Measurements from ENCODE around the gene RAE1. TPM values are rescaled to one million over a fixed set of nuclear protein-coding genes. Genes with fewer than 3 reads are reported as not detected.

RAE1 gene
- total and polyA plus RNA-seq, 2 experiments from 2014 or later = 35.4 to 43.3 TPM

GRCh38 chr20:57323034-57323433 lies 28.0 kb upstream of the RAE1 start (continued):
- TF ChIP-seq, protein P1, sequence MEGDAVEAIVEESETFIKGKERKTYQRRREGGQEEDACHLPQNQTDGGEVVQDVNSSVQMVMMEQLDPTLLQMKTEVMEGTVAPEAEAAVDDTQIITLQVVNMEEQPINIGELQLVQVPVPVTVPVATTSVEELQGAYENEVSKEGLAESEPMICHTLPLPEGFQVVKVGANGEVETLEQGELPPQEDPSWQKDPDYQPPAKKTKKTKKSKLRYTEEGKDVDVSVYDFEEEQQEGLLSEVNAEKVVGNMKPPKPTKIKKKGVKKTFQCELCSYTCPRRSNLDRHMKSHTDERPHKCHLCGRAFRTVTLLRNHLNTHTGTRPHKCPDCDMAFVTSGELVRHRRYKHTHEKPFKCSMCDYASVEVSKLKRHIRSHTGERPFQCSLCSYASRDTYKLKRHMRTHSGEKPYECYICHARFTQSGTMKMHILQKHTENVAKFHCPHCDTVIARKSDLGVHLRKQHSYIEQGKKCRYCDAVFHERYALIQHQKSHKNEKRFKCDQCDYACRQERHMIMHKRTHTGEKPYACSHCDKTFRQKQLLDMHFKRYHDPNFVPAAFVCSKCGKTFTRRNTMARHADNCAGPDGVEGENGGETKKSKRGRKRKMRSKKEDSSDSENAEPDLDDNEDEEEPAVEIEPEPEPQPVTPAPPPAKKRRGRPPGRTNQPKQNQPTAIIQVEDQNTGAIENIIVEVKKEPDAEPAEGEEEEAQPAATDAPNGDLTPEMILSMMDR (conservative IDR thresholded peaks at IDR 0.05; ENCODE audit: low read depth in 2 of 2) = no peak
- TF ChIP-seq POLR2AphosphoS5 (IDR thresholded peaks at IDR 0.05; ENCODE audit: low read depth) (no peak), ZNF331 (CRISPR knock-in tag; IDR thresholded peaks at IDR 0.05; ENCODE audit: low read depth) (no peak), ETS1 (IDR thresholded peaks at IDR 0.05) (no peak), JUNB (IDR thresholded peaks at IDR 0.05; ENCODE audit: unreplicated experiment) (no peak), CREB1 (CRISPR knock-in tag; IDR thresholded peaks at IDR 0.05; ENCODE audit: low read depth) (no peak)

DNA sequence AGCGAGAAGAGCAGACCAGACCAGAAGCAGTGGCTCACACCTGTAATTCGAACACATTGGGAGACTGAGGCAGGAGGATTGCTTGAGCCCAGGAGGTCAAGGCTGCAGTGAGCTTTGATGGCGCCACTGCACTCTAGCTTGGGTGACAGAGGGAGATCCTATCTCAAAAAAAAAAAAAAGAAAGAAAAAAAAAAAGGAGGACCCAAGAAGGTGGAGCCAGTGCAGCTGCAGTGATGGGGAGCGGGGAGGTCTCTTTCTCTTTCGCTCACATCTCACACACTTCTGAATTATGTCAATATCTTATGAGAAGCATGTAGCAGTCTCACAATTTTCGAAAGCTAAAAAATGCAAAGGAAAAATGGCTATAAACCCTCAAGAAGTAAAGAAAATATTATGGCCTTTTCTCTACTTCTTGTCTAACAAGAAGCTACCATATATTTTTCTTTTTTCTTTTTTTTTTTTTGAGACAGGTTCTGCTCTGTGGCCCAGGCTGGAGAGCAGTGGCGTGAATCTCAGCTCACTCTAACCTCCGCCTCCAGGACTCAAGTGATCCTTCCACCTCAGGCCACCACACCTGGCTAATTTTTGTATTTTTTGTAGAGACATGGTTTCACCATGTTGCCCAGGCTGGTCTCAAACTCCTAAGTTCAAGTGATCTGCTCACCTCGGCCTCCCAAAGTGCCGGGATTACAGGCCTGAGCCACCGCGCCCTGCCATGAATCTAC lies 25.3 kb upstream of the RAE1 start:
- H3K36me3 Mint-ChIP-seq (ENCODE audit: low read depth) = no peaks in the 10 kb centered on the region; the same call in 2 of the 3 replicates
- TF ChIP-seq NANOG (IDR thresholded peaks at IDR 0.05; ENCODE audit: borderline replicate concordance) (no peak), EZH2phosphoT487 (IDR thresholded peaks at IDR 0.05; ENCODE audit: unreplicated experiment) (no peak), POLR2AphosphoS5 (IDR thresholded peaks at IDR 0.05; ENCODE audit: low read depth) (no peak), ETS1 (IDR thresholded peaks at IDR 0.05) (no peak), JUNB (IDR thresholded peaks at IDR 0.05; ENCODE audit: unreplicated experiment) (no peak), CREB1 (CRISPR knock-in tag; IDR thresholded peaks at IDR 0.05; ENCODE audit: low read depth) (no peak), EZH2 (IDR thresholded peaks at IDR 0.05; ENCODE audit: low read depth, unreplicated experiment) (no peak)
- TF ChIP-seq, protein P2, sequence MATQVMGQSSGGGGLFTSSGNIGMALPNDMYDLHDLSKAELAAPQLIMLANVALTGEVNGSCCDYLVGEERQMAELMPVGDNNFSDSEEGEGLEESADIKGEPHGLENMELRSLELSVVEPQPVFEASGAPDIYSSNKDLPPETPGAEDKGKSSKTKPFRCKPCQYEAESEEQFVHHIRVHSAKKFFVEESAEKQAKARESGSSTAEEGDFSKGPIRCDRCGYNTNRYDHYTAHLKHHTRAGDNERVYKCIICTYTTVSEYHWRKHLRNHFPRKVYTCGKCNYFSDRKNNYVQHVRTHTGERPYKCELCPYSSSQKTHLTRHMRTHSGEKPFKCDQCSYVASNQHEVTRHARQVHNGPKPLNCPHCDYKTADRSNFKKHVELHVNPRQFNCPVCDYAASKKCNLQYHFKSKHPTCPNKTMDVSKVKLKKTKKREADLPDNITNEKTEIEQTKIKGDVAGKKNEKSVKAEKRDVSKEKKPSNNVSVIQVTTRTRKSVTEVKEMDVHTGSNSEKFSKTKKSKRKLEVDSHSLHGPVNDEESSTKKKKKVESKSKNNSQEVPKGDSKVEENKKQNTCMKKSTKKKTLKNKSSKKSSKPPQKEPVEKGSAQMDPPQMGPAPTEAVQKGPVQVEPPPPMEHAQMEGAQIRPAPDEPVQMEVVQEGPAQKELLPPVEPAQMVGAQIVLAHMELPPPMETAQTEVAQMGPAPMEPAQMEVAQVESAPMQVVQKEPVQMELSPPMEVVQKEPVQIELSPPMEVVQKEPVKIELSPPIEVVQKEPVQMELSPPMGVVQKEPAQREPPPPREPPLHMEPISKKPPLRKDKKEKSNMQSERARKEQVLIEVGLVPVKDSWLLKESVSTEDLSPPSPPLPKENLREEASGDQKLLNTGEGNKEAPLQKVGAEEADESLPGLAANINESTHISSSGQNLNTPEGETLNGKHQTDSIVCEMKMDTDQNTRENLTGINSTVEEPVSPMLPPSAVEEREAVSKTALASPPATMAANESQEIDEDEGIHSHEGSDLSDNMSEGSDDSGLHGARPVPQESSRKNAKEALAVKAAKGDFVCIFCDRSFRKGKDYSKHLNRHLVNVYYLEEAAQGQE (IDR thresholded peaks at IDR 0.05; ENCODE audit: unreplicated experiment) = no peak

More for the DNA sequence above, 25.3 kb upstream of the RAE1 start:
- H3K4me3 Mint-ChIP-seq = no peak overlapping the region
- H3K27ac Mint-ChIP-seq = no peak overlapping the region
- H3K9me3 Mint-ChIP-seq = no peaks in the 10 kb centered on the region
- Histone ChIP-seq H3K79me2 (replicated peaks; ENCODE audit: insufficient read depth) (no peaks in the 10 kb centered on the region), H3K27me3 (ENCODE audit: insufficient read depth) (no peaks in the 10 kb centered on the region), H3K36me3 (ENCODE audit: insufficient read depth) (no peaks in the 10 kb centered on the region), H2AFZ (peak overlapping the region; percentile 74; the same call in 1 of the 2 replicates), H3K27ac (ENCODE audit: low read depth) (no peak overlapping the region), H3K4me3 (no peak overlapping the region), H3K4me1 (ENCODE audit: insufficient read depth) (peaks cover 10% of the 10 kb centered on the region), H3K9me2 (ENCODE audit: insufficient read depth) (no peaks in the 10 kb centered on the region), H3K4me2 (no peak overlapping the region), H4K20me1 (replicated peaks; ENCODE audit: insufficient read depth) (no peaks in the 10 kb centered on the region), H3F3A (replicated peaks; ENCODE audit: low read depth) (peaks cover 4% of the 10 kb centered on the region; the same call in 1 of the 2 replicates)
- peaks cover 27% of the 10 kb centered on the region for H3K4me1 Mint-ChIP-seq
- H3K27me3 Mint-ChIP-seq (ENCODE audit: insufficient read depth, low read depth, poor library complexity) = peaks cover 6% of the 10 kb centered on the region
- no peak for ATAC-seq
- DNase-seq (ENCODE audit: low spot score) = no peak
